Endothelial cell of hepatic sinusoid (primary cell): ENCODE data around the gene CASTOR1.
"Not testable (repeated sequence)": the region's sequence is repeated elsewhere in the genome, so short reads cannot be mapped to it uniquely, and the experiment has no call there.

Source experiments
- in situ Hi-C: cut with HindIII; loops from 2 replicates; pipeline ENCODE4 v1.10.0; 2017; ENCODE audit warnings: low sequenced_read_pairs

The CASTOR1 gene

GRCh38 chr22:30289141-30289979 is at the start of gene CASTOR1:
TSS of gene CASTOR1 (minus strand) at chr22:30289505. CDS start at chr22:30289497, 8 bp downstream.
- in situ Hi-C loops: loop anchor here (5.0 kb wide), 1 partner anchor 38 kb away; the partner anchor contains the start of gene TBC1D10A

DNA sequence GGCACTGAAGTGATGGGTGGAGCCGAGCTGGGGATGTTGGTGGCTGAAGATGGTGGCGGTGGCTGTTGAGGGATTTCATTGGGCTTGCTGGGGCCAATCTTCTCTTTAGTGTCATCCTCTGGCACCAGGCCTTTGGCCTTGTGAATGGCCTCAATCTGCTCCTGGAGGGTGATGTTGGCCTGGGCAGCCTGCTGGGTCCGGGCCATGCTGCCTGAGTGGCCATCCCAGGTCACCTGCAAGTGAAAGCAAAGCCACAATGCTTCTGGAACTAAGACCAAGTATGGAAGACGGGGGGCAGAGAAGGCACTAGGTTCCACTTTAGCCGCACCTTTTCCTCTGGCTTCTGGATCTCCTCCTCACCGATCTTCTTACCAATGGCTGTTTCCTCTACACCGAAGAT is 49.5 kb upstream of the CASTOR1 start:
- in situ Hi-C loops: no loop called here

DNA sequence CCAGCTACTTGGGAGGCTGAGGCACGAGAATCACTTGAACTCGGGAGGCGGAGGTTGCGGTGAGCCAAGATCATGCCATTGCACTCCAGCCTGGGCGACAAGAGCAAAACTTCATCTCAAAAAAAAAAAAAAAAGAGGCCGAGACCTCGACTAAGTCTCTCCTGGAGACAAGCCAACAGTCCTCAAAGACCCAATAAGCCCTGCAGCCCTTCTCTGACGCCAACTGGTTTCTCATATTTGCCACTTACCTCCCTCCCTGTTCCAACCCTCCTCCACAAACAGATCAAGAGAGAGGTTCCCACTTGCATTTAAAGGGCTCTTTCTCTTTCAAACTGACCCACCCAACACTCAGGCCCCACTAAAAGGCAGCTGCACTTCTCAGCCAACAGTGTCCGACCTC is 49.0 kb upstream of the CASTOR1 start:
- in situ Hi-C loops: not testable (repeated sequence)

DNA sequence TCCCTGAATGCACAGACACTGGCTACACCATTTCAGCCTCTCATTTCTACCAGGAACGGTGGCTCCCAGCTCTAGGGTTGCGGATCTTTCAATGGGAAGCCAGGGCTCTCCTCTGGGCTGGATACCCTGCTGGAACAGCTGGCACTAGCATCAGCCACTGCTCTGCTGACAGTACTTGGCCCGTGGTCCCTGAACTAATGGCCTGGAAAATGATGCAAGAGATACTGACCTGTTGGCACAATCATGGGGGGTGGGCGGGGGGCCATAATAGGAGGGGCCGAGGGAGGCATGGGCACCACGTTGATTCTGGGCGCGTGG is 48.1 kb upstream of the CASTOR1 start:
- in situ Hi-C loops: no loop called here

DNA sequence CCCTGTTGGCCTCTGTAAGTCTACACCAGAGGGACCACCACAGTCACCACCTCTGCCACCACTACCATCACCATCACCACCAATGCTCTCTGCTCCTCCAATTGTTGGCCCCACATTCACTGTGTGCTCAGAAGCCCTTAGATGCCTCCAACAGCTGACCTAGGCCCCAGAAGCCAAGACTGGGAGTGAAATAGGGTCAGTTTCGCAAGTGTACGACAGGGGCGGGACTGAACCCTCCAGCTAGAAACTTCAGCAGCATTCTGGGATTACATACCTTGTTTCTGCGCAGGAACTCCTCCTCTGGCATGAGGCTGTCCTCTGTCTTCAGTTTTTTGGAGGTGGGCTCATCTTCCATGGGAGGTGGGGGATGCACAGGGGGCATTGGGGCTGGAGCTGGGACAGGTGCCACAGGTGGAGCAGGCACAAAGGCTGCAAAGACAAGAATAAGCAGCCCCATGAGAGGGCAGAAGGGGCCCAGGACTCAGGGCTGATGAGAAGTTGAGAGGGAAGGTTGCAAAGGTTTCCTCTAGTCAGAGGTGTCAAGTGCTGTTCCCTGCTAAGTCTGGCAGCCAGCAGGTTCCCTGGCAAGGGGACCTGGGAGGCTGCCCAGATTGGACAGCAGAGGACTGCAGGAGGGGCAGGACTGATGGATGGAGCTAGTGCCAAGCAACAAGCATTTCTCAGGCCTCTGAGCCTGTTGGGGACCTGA is 47.6 kb upstream of the CASTOR1 start:
- in situ Hi-C loops: no loop called here

DNA sequence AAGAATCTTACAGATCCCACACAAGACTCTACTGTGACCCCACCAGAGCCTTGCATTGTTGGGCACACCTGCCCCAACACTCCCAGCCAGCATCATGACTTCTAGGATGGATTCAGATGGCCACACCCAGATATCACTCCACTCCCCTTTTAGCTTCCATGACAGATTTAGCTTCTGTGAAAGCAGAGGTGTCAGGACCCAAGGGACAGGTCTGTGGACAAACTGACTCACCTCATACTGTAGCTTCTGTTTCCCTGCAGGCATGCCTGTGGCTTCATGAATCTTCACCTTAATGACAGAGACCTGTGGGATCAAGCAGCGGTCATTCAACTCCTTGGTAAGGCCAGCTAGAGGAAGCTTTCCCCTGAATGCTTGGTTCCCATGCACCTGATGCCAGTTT is 45.9 kb upstream of the CASTOR1 start:
- in situ Hi-C loops: no loop called here

DNA sequence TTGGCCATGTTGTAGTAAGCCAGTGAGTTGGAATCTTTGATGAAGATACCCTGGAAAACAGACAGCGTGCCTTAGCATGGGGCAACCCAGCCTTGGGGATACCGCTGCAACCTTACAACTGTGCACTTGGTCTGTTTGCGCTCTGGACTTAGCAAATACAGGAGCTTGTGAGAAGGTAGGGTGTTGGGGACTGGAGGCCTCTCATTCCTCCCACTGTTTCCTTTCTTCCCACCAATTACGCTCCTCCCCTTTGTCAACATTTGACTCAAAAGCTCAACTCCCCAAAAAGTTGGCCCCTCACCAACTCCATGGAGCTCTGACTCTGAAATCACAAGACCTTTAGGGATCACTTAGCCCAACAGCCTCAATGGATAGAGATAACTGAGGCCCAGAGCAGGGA is 45.3 kb upstream of the CASTOR1 start:
- in situ Hi-C loops: no loop called here

DNA sequence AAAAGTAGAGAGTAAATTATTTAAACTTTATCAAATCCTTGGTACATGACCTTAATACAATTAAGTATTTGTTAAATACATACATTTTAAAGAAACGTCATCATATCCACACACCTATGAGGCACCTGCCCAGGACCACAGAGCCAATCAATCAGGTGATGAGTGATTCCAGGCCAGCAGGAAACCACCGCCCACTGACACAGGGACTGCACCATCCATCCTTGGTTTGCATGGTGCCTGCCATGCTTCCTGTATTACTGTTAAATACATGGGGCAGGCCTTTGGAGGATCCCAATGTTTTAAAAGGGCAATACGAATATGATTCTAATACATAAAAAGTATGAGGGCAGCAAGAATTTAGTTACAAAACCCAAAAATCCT is 44.4 kb upstream of the CASTOR1 start:
- in situ Hi-C loops: no loop called here

- in situ Hi-C loops: no loop called here
These were observed 43.8 kb upstream of the CASTOR1 start for GRCh38 chr22:30332994-30333706.

- in situ Hi-C loops: no loop called here
These were observed 43.2 kb upstream of the CASTOR1 start for GRCh38 chr22:30332551-30332950.

- in situ Hi-C loops: loop anchor here (5.0 to 10.0 kb wide), 3 partner anchors 41 to 116 kb away; partner anchors contain the start of gene CASTOR1
These were observed 39.3 kb upstream of the CASTOR1 start for GRCh38 chr22:30328466-30329049.

DNA sequence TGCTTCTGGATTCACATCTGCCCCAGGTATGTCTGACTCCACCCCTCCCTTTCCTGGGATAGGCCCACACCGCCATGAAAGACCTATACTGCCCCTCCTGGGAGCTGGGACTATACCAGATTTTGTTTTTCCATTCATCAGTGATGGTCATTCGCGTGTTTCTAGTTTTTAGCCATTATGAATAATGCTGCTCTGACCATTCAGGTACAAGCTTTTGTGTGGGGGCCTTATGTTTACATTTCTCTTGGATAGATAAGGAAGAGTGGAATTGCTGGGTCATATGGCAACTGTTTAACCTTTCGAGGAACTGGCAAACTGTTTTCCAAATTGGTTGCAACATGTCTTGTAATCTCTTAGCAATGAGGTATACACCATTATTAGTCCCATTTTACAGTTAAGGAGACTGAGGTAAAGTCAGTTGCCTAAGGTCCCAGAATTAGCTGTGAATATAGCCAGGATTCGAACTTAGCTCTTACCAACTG is 38.6 kb upstream of the CASTOR1 start:
- in situ Hi-C loops: loop anchor here (5.0 to 10.0 kb wide), 3 partner anchors 41 to 117 kb away; partner anchors contain the start of gene CASTOR1

DNA sequence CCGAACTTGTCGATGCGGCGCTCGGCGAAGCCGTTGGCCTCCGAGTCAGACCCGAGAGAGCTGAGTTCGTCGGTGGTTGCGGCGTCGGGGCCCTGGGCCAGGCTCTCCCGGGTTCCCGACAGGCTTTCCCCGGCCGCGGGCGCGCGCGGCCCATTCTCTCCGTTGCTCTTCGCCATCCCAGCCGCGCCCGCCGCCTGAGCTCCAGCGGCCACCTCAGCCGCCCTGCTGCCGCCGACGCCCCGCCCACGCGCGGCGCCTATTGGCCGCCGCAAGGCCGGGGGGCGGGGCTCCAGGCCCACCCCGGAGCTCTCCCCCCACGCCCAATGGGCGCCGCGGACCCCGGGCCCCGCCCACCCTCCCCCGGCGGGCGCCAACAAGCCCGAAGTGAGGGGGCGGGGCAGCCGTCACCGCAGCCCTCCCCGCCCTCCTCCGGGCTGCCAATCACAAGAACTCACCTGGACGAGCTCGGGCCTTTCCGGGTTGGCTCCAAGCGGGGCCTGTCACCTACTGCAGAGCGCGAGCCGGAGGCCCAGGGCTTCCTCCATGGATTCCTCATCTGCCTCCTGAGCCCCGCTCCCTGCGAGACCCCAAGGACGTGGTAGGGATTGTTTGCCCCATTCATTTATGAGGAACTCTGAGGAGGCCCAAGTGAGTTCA is 37.5 kb upstream of the CASTOR1 start, which contains the start of gene TBC1D10A:
Gene TBC1D10A (minus strand): TSS at position 236 of the 657 bp plus-strand sequence. CDS start 60 bp downstream, at position 176.
- in situ Hi-C loops: loop anchor here (5.0 to 10.0 kb wide), 3 partner anchors 40 to 118 kb away; partner anchors contain the start of gene CASTOR1

GRCh38 chr22:30326255-30326705 is 37.0 kb upstream of the CASTOR1 start:
- in situ Hi-C loops: loop anchor here (5.0 to 10.0 kb wide), 3 partner anchors 39 to 119 kb away; partner anchors contain the start of gene CASTOR1

DNA sequence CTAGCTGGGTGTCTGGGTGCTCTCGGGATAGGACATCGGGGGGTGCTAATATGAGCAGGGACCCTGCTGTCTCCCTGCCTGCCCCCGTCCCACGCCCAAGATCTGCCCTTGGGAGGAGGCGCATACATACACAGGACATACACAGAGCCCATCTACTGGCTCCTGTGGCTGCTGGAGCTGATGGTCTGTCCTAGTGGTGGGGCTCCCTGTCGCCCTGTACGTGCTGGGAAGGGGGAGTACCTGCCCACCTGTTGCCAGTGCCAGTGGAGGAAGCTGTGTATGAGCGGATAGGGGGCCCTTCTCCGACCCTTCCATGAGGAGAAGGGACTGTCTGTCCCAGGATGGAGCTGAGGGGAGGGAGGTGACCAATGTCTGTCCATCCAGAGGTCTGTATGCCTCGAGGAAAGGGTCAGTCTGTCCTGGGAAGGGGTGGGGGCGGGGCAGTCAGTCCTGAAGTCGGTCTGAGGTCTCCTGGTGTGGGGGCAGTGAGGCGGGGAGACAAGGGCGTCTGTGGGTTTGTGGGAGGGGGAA is 36.5 kb upstream of the CASTOR1 start:
- in situ Hi-C loops: loop anchor here (5.0 to 10.0 kb wide), 3 partner anchors 38 to 119 kb away; partner anchors contain the start of gene CASTOR1

DNA sequence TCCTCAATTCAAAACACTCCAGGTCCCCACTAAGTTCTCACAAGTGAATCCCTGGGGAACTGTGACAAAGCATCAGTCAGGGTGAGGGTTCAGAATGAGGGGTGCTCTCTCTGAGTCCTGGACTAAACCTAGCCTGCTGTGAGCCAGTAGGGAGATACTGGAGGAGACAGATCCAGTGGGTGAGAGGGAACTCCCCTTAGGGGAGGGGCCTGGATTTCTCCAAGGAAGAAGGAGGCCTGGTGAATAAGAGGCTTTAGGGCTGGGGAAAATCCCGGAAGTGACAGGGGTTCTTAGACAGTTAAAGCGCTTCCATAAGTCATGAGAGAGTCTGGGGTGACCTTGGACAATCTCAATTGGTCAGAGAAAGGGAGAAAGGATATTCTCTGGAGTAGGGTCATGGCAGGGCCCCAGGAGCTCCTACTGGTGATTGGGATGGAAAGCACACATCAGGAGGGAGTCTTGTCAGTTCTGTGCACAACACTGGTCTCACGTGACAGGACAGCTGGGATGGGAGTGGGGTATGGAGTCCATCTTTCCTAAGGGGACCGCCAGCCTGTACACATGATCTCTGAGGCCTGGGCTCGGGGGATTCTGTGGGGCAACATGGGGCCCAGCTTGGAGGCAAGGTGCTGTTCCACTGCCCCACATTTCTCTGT is 35.9 kb upstream of the CASTOR1 start:
- in situ Hi-C loops: loop anchor here (5.0 to 10.0 kb wide), 3 partner anchors 38 to 120 kb away; partner anchors contain the start of gene CASTOR1

DNA sequence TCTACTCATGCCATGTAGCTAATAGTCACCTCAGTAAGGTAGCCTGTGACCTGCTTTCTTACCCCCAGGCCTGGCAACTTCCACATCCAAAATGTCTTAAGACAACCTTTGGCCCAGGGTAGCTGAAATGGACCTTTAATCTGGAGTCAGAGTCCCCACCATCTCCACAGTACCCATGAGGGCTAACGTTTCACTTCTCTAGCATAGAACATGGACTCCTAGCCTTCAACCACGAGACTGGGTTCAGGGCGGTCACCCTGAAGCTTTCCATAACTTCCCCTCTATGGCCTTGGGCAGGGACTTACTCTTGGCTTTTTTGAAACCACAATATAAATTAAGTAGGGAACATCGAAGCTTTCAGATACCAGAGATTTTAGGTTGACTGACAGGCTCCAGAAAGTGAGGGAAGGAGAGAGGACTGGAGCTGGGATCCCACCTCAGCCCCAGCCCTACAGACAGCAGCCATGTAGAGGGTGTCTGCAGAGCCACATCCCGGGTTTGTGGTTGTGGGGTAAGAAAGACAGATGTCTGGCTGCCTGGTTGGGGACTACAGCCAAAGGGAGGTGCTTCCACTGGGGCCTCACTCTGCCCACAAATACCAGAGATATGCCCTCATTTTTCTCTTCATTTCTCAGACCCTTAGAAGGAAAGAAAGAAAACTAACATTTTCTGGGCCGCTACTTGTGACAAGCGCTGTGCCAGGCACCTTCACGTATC is 34.9 kb upstream of the CASTOR1 start:
- in situ Hi-C loops: loop anchor here (10.0 kb wide), 1 partner anchor 121 kb away; no protein-coding TSS in a partner anchor

- in situ Hi-C loops: loop anchor here (10.0 kb wide), 1 partner anchor 122 kb away; no protein-coding TSS in a partner anchor
These were observed 33.9 kb upstream of the CASTOR1 start for GRCh38 chr22:30323246-30323645.
